Left hindlimb (tissue), 1 donor: ENCODE results near the gene SF3A1.
"Not testable (repeated sequence)": the region's sequence is repeated elsewhere in the genome, so short reads cannot be mapped to it uniquely, and the experiment has no call there.

Source experiments
- DNase-seq: peaks from one replicate; pipeline ENCODE4 v3.0.0-alpha.2; 2018

The SF3A1 gene

GRCh38 chr22:30347255-30347892 lies 9.3 kb downstream of the SF3A1 start:
- no peak for DNase-seq

DNA sequence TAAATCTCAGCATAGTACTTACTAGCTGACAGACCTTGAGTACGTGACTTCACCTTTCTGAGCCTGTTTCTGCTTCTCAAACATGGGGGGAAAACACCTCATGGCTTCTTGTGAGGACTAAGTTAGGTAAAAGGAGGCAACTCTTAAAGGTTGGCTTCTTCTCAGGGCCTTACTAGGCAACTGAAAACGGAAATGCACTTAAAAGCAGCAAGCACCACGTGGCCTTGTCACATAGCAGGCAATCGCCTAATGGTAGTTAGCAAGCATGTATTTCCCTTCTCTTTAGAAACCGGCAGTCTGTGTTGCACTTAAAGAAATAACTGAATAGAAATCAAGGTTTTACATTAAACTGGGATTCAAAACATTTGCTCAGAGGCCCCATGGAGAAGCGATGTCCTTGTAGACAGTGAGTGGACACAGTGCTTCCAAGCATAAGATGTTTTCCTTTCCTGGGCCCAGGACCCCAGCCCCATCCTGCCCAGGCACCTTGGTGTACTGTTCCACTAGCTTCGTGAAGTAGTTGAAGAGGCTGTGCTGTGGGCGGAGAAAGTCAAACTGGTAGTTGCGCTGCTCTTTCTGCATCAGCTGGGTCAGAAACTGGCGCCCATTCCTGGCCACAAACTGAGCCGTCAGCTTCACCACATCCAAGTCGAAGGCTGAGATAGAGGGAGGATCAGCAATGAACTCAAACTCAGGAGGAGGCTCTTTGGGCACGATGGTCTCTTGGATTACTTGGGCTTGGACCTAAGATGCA lies 12.1 kb downstream of the SF3A1 start:
- DNase-seq = no peak

- DNase-seq = peak; percentile 60
Measured at GRCh38 chr22:30340911-30341685, 15.6 kb downstream of the SF3A1 start.

DNA sequence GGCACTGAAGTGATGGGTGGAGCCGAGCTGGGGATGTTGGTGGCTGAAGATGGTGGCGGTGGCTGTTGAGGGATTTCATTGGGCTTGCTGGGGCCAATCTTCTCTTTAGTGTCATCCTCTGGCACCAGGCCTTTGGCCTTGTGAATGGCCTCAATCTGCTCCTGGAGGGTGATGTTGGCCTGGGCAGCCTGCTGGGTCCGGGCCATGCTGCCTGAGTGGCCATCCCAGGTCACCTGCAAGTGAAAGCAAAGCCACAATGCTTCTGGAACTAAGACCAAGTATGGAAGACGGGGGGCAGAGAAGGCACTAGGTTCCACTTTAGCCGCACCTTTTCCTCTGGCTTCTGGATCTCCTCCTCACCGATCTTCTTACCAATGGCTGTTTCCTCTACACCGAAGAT lies 17.9 kb downstream of the SF3A1 start:
- DNase-seq = no peak

DNA sequence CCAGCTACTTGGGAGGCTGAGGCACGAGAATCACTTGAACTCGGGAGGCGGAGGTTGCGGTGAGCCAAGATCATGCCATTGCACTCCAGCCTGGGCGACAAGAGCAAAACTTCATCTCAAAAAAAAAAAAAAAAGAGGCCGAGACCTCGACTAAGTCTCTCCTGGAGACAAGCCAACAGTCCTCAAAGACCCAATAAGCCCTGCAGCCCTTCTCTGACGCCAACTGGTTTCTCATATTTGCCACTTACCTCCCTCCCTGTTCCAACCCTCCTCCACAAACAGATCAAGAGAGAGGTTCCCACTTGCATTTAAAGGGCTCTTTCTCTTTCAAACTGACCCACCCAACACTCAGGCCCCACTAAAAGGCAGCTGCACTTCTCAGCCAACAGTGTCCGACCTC lies 18.4 kb downstream of the SF3A1 start:
- DNase-seq = not testable (repeated sequence)

DNA sequence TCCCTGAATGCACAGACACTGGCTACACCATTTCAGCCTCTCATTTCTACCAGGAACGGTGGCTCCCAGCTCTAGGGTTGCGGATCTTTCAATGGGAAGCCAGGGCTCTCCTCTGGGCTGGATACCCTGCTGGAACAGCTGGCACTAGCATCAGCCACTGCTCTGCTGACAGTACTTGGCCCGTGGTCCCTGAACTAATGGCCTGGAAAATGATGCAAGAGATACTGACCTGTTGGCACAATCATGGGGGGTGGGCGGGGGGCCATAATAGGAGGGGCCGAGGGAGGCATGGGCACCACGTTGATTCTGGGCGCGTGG lies 19.3 kb downstream of the SF3A1 start:
- DNase-seq = no peak

GRCh38 chr22:30336752-30337460 lies 19.8 kb downstream of the SF3A1 start:
- no peak for DNase-seq

DNA sequence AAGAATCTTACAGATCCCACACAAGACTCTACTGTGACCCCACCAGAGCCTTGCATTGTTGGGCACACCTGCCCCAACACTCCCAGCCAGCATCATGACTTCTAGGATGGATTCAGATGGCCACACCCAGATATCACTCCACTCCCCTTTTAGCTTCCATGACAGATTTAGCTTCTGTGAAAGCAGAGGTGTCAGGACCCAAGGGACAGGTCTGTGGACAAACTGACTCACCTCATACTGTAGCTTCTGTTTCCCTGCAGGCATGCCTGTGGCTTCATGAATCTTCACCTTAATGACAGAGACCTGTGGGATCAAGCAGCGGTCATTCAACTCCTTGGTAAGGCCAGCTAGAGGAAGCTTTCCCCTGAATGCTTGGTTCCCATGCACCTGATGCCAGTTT lies 21.5 kb downstream of the SF3A1 start:
- DNase-seq = no peak

DNA sequence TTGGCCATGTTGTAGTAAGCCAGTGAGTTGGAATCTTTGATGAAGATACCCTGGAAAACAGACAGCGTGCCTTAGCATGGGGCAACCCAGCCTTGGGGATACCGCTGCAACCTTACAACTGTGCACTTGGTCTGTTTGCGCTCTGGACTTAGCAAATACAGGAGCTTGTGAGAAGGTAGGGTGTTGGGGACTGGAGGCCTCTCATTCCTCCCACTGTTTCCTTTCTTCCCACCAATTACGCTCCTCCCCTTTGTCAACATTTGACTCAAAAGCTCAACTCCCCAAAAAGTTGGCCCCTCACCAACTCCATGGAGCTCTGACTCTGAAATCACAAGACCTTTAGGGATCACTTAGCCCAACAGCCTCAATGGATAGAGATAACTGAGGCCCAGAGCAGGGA lies 22.0 kb downstream of the SF3A1 start:
- DNase-seq = no peak

- no peak for DNase-seq
Measured at GRCh38 chr22:30333707-30334087, 23.0 kb downstream of the SF3A1 start.

- DNase-seq = no peak
Measured at GRCh38 chr22:30332994-30333706, 23.5 kb downstream of the SF3A1 start.

DNA sequence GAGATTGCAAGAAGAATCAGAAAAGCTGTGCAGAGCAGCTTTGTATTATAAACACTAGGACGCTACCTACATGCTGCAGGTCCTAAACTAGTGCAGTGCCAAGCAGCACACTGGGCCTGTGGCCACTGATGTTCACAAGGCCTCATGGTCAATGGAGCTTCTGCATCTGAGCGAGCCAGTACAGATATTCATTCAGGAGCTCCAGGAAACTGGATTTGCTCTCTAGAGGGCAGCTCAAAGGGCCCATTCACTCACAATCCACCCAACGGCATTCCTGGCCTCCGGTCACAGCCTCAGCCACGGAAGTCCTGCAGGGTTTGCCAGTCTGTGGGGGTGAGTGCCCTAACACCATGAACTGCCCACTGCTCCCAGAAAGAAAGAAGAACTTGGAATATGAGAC lies 24.1 kb downstream of the SF3A1 start:
- DNase-seq = no peak

GRCh38 chr22:30328466-30329049 lies 28.1 kb downstream of the SF3A1 start:
- DNase-seq = no peak

DNA sequence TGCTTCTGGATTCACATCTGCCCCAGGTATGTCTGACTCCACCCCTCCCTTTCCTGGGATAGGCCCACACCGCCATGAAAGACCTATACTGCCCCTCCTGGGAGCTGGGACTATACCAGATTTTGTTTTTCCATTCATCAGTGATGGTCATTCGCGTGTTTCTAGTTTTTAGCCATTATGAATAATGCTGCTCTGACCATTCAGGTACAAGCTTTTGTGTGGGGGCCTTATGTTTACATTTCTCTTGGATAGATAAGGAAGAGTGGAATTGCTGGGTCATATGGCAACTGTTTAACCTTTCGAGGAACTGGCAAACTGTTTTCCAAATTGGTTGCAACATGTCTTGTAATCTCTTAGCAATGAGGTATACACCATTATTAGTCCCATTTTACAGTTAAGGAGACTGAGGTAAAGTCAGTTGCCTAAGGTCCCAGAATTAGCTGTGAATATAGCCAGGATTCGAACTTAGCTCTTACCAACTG lies 28.8 kb downstream of the SF3A1 start:
- no peak for DNase-seq

DNA sequence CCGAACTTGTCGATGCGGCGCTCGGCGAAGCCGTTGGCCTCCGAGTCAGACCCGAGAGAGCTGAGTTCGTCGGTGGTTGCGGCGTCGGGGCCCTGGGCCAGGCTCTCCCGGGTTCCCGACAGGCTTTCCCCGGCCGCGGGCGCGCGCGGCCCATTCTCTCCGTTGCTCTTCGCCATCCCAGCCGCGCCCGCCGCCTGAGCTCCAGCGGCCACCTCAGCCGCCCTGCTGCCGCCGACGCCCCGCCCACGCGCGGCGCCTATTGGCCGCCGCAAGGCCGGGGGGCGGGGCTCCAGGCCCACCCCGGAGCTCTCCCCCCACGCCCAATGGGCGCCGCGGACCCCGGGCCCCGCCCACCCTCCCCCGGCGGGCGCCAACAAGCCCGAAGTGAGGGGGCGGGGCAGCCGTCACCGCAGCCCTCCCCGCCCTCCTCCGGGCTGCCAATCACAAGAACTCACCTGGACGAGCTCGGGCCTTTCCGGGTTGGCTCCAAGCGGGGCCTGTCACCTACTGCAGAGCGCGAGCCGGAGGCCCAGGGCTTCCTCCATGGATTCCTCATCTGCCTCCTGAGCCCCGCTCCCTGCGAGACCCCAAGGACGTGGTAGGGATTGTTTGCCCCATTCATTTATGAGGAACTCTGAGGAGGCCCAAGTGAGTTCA lies 29.9 kb downstream of the SF3A1 start, which contains the start of gene TBC1D10A:
Gene TBC1D10A, minus strand, starts transcription at position 236 of the 657 bp plus-strand sequence. Its CDS starts 60 bp downstream, at position 176.
- peak; percentile 92 for DNase-seq

- peak; percentile 66 for DNase-seq
Measured at GRCh38 chr22:30326255-30326705, 30.4 kb downstream of the SF3A1 start.

GRCh38 chr22:30325724-30326254 lies 30.9 kb downstream of the SF3A1 start:
- no peak for DNase-seq

- no peak for DNase-seq
Measured at GRCh38 chr22:30325065-30325720, 31.5 kb downstream of the SF3A1 start.

DNA sequence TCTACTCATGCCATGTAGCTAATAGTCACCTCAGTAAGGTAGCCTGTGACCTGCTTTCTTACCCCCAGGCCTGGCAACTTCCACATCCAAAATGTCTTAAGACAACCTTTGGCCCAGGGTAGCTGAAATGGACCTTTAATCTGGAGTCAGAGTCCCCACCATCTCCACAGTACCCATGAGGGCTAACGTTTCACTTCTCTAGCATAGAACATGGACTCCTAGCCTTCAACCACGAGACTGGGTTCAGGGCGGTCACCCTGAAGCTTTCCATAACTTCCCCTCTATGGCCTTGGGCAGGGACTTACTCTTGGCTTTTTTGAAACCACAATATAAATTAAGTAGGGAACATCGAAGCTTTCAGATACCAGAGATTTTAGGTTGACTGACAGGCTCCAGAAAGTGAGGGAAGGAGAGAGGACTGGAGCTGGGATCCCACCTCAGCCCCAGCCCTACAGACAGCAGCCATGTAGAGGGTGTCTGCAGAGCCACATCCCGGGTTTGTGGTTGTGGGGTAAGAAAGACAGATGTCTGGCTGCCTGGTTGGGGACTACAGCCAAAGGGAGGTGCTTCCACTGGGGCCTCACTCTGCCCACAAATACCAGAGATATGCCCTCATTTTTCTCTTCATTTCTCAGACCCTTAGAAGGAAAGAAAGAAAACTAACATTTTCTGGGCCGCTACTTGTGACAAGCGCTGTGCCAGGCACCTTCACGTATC lies 32.5 kb downstream of the SF3A1 start:
- peak; percentile 57 for DNase-seq

DNA sequence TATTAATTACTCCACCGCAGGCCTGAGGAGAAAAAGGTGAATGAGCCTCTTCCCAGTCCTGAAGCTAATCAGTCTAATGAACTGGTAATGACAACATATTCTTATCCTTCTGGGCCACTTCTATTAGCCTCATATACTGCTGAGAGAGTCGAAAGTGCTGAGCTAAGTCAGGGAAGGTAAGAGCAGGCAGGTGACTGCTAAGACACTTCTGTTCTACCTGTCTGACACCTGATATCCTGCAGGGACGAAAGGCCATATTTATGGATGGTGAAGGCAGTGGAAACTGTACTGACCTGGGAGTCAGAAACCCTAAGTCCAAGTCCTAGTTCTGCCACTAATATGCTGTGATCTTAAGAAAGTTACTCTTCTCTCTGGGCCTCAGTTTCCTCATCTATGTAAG lies 33.4 kb downstream of the SF3A1 start:
- DNase-seq = no peak
